Naive thymus-derived CD4-positive, alpha-beta T cell (primary cell): ENCODE measurements around the gene KIF17. TPM values are rescaled to one million over a fixed set of nuclear protein-coding genes. Genes with fewer than 3 reads are reported as not detected.
A peak's percentile ranks its signal among the peaks of the same experiment; 100 is the strongest.

Experiments
- ATAC-seq: fragments of 150-1000 bp; cut with Tn5 transposase; 2 replicates; pipeline ENCODE4 v1.10.0; 2021; ENCODE audit warnings: mild to moderate bottlenecking, moderate library complexity
- CTCF ChIA-PET: fragments of 350-600 bp; sonication (Branson Sonifier 250); formaldehyde crosslinking; loops from one replicate; lab custom pipeline; 2021; ENCODE audit warnings: antibody characterized with exemption; lab: Charles Lee
- POLR2A ChIA-PET: fragments of 350-600 bp; sonication (Branson Sonifier 250); formaldehyde crosslinking; loops from one replicate; lab custom pipeline; 2021; ENCODE audit warnings: antibody characterized with exemption, inconsistent platforms; lab: Charles Lee
- DNase-seq, 9 donors: peaks; one replicate each; pipeline versions ENCODE4 v3.0.0 to v3.0.0-alpha.2; 2020 to 2022; ENCODE audit warnings: mixed read lengths in 1 of 9
- H3K27ac ChIP-seq: one replicate; pipeline ENCODE4 v1.7.0; 2013; ENCODE audit warnings: mild to moderate bottlenecking, low read depth, low read length, moderate library complexity
- H3K27me3 ChIP-seq, 2 donors: one replicate each; pipeline ENCODE4 v1.7.0; 2013; ENCODE audit warnings: low read length in 2 of 2, mild to moderate bottlenecking in 2 of 2, moderate library complexity in 2 of 2; ENCODE audit not compliant: control insufficient read depth in 2 of 2, insufficient read depth in 2 of 2
- H3K36me3 ChIP-seq, 3 experiments: 1 replicate in 2 of 3; 2 replicates in 1 of 3; pipeline ENCODE4 v1.7.0; 2013; ENCODE audit warnings: low read length in 3 of 3, mild to moderate bottlenecking in 3 of 3, moderate library complexity in 1 of 3; ENCODE audit not compliant: insufficient read depth in 3 of 3, control insufficient read depth in 2 of 3
- H3K4me1 ChIP-seq, 2 donors: one replicate each; pipeline ENCODE4 v1.7.0; 2013; ENCODE audit warnings: low read length in 2 of 2, mild to moderate bottlenecking in 2 of 2, moderate library complexity in 1 of 2; ENCODE audit not compliant: control insufficient read depth in 2 of 2, insufficient read depth in 2 of 2
- H3K4me3 ChIP-seq: 2 replicates; pipeline ENCODE4 v1.7.0; 2013; ENCODE audit warnings: mild to moderate bottlenecking, low read length
- H3K9me3 ChIP-seq, 3 experiments: 1 replicate in 2 of 3; 2 replicates in 1 of 3; pipeline ENCODE4 v1.7.0; 2013; ENCODE audit warnings: low read length in 3 of 3; ENCODE audit not compliant: control insufficient read depth in 2 of 3
- H3K27ac Mint-ChIP-seq, 9 donors: one replicate each; pipeline ENCODE4 v1.8.0; 2020 to 2022; ENCODE audit warnings: mixed read lengths in 9 of 9, mild to moderate bottlenecking in 8 of 9, moderate library complexity in 5 of 9, inconsistent platforms in 2 of 9
- H3K27me3 Mint-ChIP-seq, 5 donors: one replicate each; pipeline ENCODE4 v1.8.0; 2021 to 2022; ENCODE audit warnings: mixed read lengths in 5 of 5, mild to moderate bottlenecking in 1 of 5
- H3K36me3 Mint-ChIP-seq, 5 donors: one replicate each; pipeline ENCODE4 v1.8.0; 2020 to 2022; ENCODE audit warnings: mixed read lengths in 5 of 5, mild to moderate bottlenecking in 3 of 5, inconsistent platforms in 1 of 5
- H3K4me1 Mint-ChIP-seq, 7 donors: one replicate each; pipeline ENCODE4 v1.8.0; 2020 to 2022; ENCODE audit warnings: mixed read lengths in 7 of 7, mild to moderate bottlenecking in 3 of 7, inconsistent platforms in 1 of 7
- H3K4me3 Mint-ChIP-seq, 10 donors: one replicate each; pipeline ENCODE4 v1.8.0; 2020 to 2022; ENCODE audit warnings: mild to moderate bottlenecking in 10 of 10, mixed read lengths in 10 of 10, moderate library complexity in 6 of 10, inconsistent platforms in 2 of 10
- H3K9me3 Mint-ChIP-seq, 11 donors: one replicate each; pipeline ENCODE4 v1.8.0; 2020 to 2022; ENCODE audit warnings: mixed read lengths in 11 of 11, mild to moderate bottlenecking in 4 of 11, inconsistent platforms in 1 of 11, moderate library complexity in 1 of 11
- intact Hi-C, 2 donors: fragments of 100-400 bp; cut with micrococcal nuclease; formaldehyde crosslinking; loops; one replicate each; pipeline ENCODE4 v1.15.1; 2023
- polyA plus RNA-seq, 2 donors: library from polyadenylated mRNA; unstranded; fragments of 300-500 nt; fragmentation: Illumina TruSeq; gene quantifications; one replicate each; pipeline ENCODE4 v1.2.3, GENCODE V29; 2021
- total RNA-seq, 6 experiments: library from RNA in 5 of 6; stranded (reverse) in 5 of 6; gene quantifications; 1 replicate in 5 of 6; 2 replicates in 1 of 6; pipeline ENCODE4 v1.2.3 and lab custom pipeline; 2021 to 2026

The KIF17 gene
- total and polyA plus RNA-seq, 7 experiments from 2014 or later: not detected

GRCh38 chr1:20625176-20626097, 92.4 kb downstream of the KIF17 start:
- ATAC-seq (no peak), DNase-seq (no peak)
- Histone ChIP-seq H3K27ac (no peak overlapping the region), H3K4me3 (no peak overlapping the region), H3K36me3 (no peaks in the 10 kb centered on the region), H3K4me1 (no peaks in the 10 kb centered on the region), H3K27me3 (no peaks in the 10 kb centered on the region), H3K9me3 (no peaks in the 10 kb centered on the region)
- Mint-ChIP-seq H3K4me3 (no peak overlapping the region), H3K27me3 (peaks cover 0 to 26% (median 5%) of the 10 kb centered on the region in 5 donors), H3K4me1 (peaks cover 0 to 5% (median 0%) of the 10 kb centered on the region in 7 donors), H3K36me3 (peaks cover 0 to 4% (median 0%) of the 10 kb centered on the region in 5 donors), H3K9me3 (peaks cover 0 to 22% (median 5%) of the 10 kb centered on the region in 11 donors), H3K27ac (peak overlapping the region in 1 of 9 donors; percentile 54)
- ChIA-PET CTCF (interaction anchor here (0.7 to 1.0 kb wide), 3 partner anchors 12 to 105 kb away, joined by 3 to 4 read pairs (median 3); no protein-coding TSS in a partner anchor), POLR2A (no interaction called here)
- intact Hi-C loops: no loop called here

- Mint-ChIP-seq H3K4me3 (no peak overlapping the region), H3K4me1 (peaks cover 0 to 5% (median 0%) of the 10 kb centered on the region in 7 donors), H3K27me3 (peaks cover 0 to 23% (median 10%) of the 10 kb centered on the region in 5 donors), H3K27ac (no peak overlapping the region), H3K36me3 (peaks cover 0 to 4% (median 0%) of the 10 kb centered on the region in 5 donors), H3K9me3 (peaks cover 0 to 22% (median 5%) of the 10 kb centered on the region in 11 donors)
- DNase-seq (no peak), ATAC-seq (no peak)
- Histone ChIP-seq H3K36me3 (no peaks in the 10 kb centered on the region), H3K4me1 (no peaks in the 10 kb centered on the region), H3K27ac (no peak overlapping the region), H3K9me3 (no peaks in the 10 kb centered on the region), H3K27me3 (no peaks in the 10 kb centered on the region), H3K4me3 (no peak overlapping the region)
- ChIA-PET CTCF (no interaction called here), POLR2A (no interaction called here)
- intact Hi-C loops: no loop called here
Measured at GRCh38 chr1:20624709-20625108, 93.1 kb downstream of the KIF17 start.

- H3K27ac Mint-ChIP-seq: no peak overlapping the region
- H3K27ac ChIP-seq: no peak overlapping the region
- peaks cover 0 to 18% (median 6%) of the 10 kb centered on the region in 5 donors for H3K27me3 Mint-ChIP-seq
- H3K4me3 Mint-ChIP-seq: no peak overlapping the region
- DNase-seq (no peak), ATAC-seq (no peak)
- H3K9me3 Mint-ChIP-seq: peaks cover 0 to 1% (median 0%) of the 10 kb centered on the region in 11 donors
- H3K36me3 Mint-ChIP-seq: peaks cover 0 to 3% (median 0%) of the 10 kb centered on the region in 5 donors
- H3K4me1 Mint-ChIP-seq: peaks cover 0 to 8% (median 0%) of the 10 kb centered on the region in 7 donors
- H3K36me3 ChIP-seq: no peaks in the 10 kb centered on the region
- intact Hi-C loops: no loop called here
- POLR2A ChIA-PET: no interaction called here
- H3K4me1 ChIP-seq: no peaks in the 10 kb centered on the region
- no peaks in the 10 kb centered on the region for H3K9me3 ChIP-seq
- no peaks in the 10 kb centered on the region for H3K27me3 ChIP-seq
- CTCF ChIA-PET: interaction anchor here (1.6 kb wide), 1 partner anchor 13 kb away, joined by 3 read pairs; no protein-coding TSS in a partner anchor
- H3K4me3 ChIP-seq: no peak overlapping the region
Measured at GRCh38 chr1:20621012-20621411, 96.8 kb downstream of the KIF17 start.

GRCh38 chr1:20619999-20620398, 97.8 kb downstream of the KIF17 start:
- intact Hi-C loops: no loop called here
- Mint-ChIP-seq H3K4me1 (peaks cover 0 to 8% (median 0%) of the 10 kb centered on the region in 7 donors), H3K4me3 (no peak overlapping the region), H3K27ac (no peak overlapping the region), H3K9me3 (no peaks in the 10 kb centered on the region), H3K27me3 (peaks cover 0 to 14% (median 7%) of the 10 kb centered on the region in 5 donors), H3K36me3 (peaks cover 0 to 3% (median 0%) of the 10 kb centered on the region in 5 donors)
- ChIA-PET CTCF (no interaction called here), POLR2A (no interaction called here)
- Histone ChIP-seq H3K4me1 (no peaks in the 10 kb centered on the region), H3K9me3 (no peaks in the 10 kb centered on the region), H3K36me3 (no peaks in the 10 kb centered on the region), H3K4me3 (no peak overlapping the region), H3K27ac (no peak overlapping the region), H3K27me3 (no peaks in the 10 kb centered on the region)
- DNase-seq: no peak
- no peak for ATAC-seq

DNA sequence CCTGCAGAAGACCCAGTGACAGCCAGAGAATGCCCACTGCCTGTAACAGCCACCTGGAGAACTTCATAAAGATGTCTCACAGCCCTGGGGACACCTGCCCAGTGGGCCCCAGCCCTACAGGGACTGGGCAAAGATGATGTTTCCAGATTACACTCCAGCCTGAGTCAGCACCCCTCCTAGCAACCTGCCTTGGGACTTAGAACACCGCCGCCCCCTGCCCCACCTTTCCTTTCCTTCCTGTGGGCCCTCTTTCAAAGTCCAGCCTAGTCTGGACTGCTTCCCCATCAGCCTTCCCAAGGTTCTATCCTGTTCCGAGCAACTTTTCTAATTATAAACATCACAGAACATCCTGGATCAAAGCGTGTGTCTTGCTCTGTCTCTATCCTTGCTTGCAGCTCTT, 99.3 kb downstream of the KIF17 start:
- Histone ChIP-seq H3K27ac (no peak overlapping the region), H3K27me3 (no peaks in the 10 kb centered on the region), H3K36me3 (no peaks in the 10 kb centered on the region), H3K4me1 (no peaks in the 10 kb centered on the region), H3K4me3 (no peak overlapping the region), H3K9me3 (no peaks in the 10 kb centered on the region)
- Mint-ChIP-seq H3K27me3 (peaks cover 0 to 14% (median 7%) of the 10 kb centered on the region in 5 donors), H3K36me3 (peaks cover 0 to 3% (median 0%) of the 10 kb centered on the region in 5 donors), H3K9me3 (no peaks in the 10 kb centered on the region), H3K4me1 (peaks cover 0 to 8% (median 0%) of the 10 kb centered on the region in 7 donors), H3K27ac (no peak overlapping the region), H3K4me3 (no peak overlapping the region)
- CTCF ChIA-PET: no interaction called here
- ATAC-seq: no peak
- POLR2A ChIA-PET: no interaction called here
- intact Hi-C loops: no loop called here
- no peak for DNase-seq

- POLR2A ChIA-PET: no interaction called here
Measured at GRCh38 chr1:20616847-20617487, 100.8 kb downstream of the KIF17 start.

More at GRCh38 chr1:20616847-20617487, 100.8 kb downstream of the KIF17 start:
- Mint-ChIP-seq H3K36me3 (no peaks in the 10 kb centered on the region), H3K9me3 (no peaks in the 10 kb centered on the region), H3K27me3 (peaks cover 0 to 17% (median 7%) of the 10 kb centered on the region in 5 donors), H3K4me3 (peak overlapping the region in 1 of 10 donors; percentile 22), H3K4me1 (peaks cover 0 to 8% (median 0%) of the 10 kb centered on the region in 7 donors), H3K27ac (no peak overlapping the region)
- no peak overlapping the region for H3K27ac ChIP-seq
- DNase-seq (no peak), ATAC-seq (no peak)
- no peaks in the 10 kb centered on the region for H3K4me1 ChIP-seq
- H3K27me3 ChIP-seq: no peaks in the 10 kb centered on the region
- H3K36me3 ChIP-seq: no peaks in the 10 kb centered on the region
- H3K9me3 ChIP-seq: no peaks in the 10 kb centered on the region
- intact Hi-C loops: no loop called here
- CTCF ChIA-PET: no interaction called here
- no peak overlapping the region for H3K4me3 ChIP-seq
